Ovary (tissue), 9 donors: Measurements from ENCODE around the gene NOTCH4. TPM values are rescaled to one million over a fixed set of nuclear protein-coding genes. Genes with fewer than 3 reads are reported as not detected.

Experiments
- DNase-seq, 5 donors: peaks; one replicate each; pipeline ENCODE4 v3.0.0-alpha.2; 2019 to 2020
- H3K27ac ChIP-seq, 2 donors: fragments of 200-600 bp; one replicate each; pipeline versions ENCODE4 v1.5.1 to v1.8.0; 2019 to 2022
- H3K27me3 ChIP-seq: fragments of 200-600 bp; one replicate; pipeline ENCODE4 v1.8.0; 2022
- H3K36me3 ChIP-seq: fragments of 200-600 bp; sonication (generic); one replicate; pipeline ENCODE4 v1.5.1; 2019
- H3K4me1 ChIP-seq: one replicate; pipeline ENCODE4 v1.8.1; 2013; ENCODE audit warnings: mild to moderate bottlenecking, moderate library complexity; ENCODE audit not compliant: insufficient read depth
- H3K4me3 ChIP-seq: fragments of 200-600 bp; sonication (generic); one replicate; pipeline ENCODE4 v1.5.1; 2017
- H3K9me3 ChIP-seq, 2 donors: fragments of 200-600 bp in 1 of 2; sonication (generic) in 1 of 2; one replicate each; pipeline versions ENCODE4 v1.5.1 to v1.8.1; 2013 to 2019; ENCODE audit warnings: mild to moderate bottlenecking in 1 of 2, moderate library complexity in 1 of 2
- EP300 ChIP-seq: sonication (generic); formaldehyde crosslinking; IDR thresholded peaks from one replicate; pipeline ENCODE4 v1.6.1; 2017; ENCODE audit warnings: antibody characterized with exemption
- POLR2A ChIP-seq: fragments of 450-650 bp; IDR thresholded peaks from one replicate; pipeline ENCODE4 v1.6.1; 2017; ENCODE audit warnings: antibody characterized with exemption, mild to moderate bottlenecking, moderate library complexity
- WGBS, 3 donors: extraction: QIAGEN DNeasy Blood & Tissue Kit in 1 of 3; methylation state at CpG; one replicate each; pipeline versions ENCODE4 v1.1.5 to v1.1.7; 2013 to 2017; 5-methylcytosine and 5-hydroxymethylcytosine counted together
- intact Hi-C, 4 donors: fragments of 100-400 bp; cut with DNase I; formaldehyde crosslinking; loops; one replicate each; pipeline versions ENCODE4 v1.11.0 to v1.15.1; 2022 to 2023
- polyA plus RNA-seq, 2 donors: library from polyadenylated mRNA; stranded (reverse); fragments of 200-250 nt in 1 of 2; fragments of 350-450 nt in 1 of 2; fragmentation: Illumina TruSeq in 1 of 2; extraction: RNeasy Lipid Tissue Mini Kit (QIAGEN cat#74804) in 1 of 2; gene quantifications; one replicate each; pipeline ENCODE4 v1.2.3, GENCODE V29; 2013 to 2014
- total RNA-seq, 7 donors: library from RNA; depleted of rRNA in 2 of 7; stranded (reverse); fragments of >200 nt in 2 of 7; fragmentation: NEBNext Ultra II Directional in 3 of 7; extraction: Animal tissue kit (Norgen Biotek cat#: 25700) in 3 of 7; gene quantifications; one replicate each; pipeline versions ENCODE4 v1.1.0 to v1.2.4, GENCODE V29; 2016 to 2023
- TF ChIP-seq, protein P1 (sequence below), 3 donors: fragments of 450-650 bp in 2 of 3; fragments of 200-600 bp in 1 of 3; IDR thresholded peaks; one replicate each; pipeline versions ENCODE4 v1.5.1 to v1.8.0; 2016 to 2022; ENCODE audit warnings: antibody characterized with exemption in 3 of 3, mild to moderate bottlenecking in 1 of 3
- donor health status: DM: no; HTN: no; CAD: no; lungs with moderate emphysema.
- donor health status: DM: no; HTN: no; CAD: no.
- donor health status: Bipolar disorder and iron deficiency.
- donor health status: DM: yes; HTN: yes; CAD: no.
- donor health status: DM: no; HTN: no; CAD: no.
- donor health status: DM: yes; HTN: yes; CAD: no.

Gene NOTCH4
- total and polyA plus RNA-seq, 9 donors = 7.2 to 21.2 (median 12.4) TPM

DNA sequence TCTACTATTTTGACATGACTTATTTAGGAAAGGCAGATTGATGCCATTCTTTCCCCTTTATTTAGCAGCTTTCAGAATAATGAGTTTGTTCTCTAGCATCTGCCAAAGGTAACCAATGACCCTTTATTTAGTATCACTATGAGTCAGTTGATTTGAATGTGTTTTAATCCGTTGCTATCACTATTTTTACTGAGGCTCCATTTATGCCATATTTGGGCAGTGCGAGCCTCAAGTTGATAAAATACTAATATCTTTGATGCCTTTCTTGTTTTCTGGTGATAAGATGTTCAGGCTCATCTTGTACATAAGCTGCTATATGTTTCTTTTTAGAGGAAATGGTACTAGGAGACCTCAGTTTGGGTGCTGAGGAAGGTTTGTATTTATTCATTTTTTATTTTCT, 15.6 kb upstream of the NOTCH4 start:
- WGBS, 3 donors = 37 to 59% (median 55%) methylated on average over 2 of the region's 2 CpGs
- intact Hi-C loops = no loop called here

DNA sequence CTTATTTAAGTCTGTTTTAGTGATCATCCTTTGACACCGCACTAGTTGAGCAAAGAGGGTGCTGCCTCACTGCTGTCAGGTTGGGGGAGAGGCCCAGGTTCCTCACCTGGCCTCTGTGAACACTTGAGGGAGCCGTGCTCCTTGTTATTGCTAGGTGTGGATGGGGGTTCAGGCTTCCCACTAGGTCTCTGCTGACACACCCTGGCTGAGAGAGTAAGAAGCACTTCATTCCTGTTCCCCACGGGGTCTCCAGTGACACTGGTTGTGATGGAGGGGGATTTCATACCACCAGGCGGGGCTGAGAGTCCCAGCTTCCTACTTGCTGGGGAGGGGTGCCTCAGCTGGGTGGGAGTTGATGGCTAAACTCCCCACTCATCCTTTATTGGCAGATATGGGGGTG, 11.1 kb upstream of the NOTCH4 start:
- no peak overlapping the region for H3K27ac ChIP-seq
- intact Hi-C loops = no loop called here
- no peaks in the 10 kb centered on the region for H3K4me1 ChIP-seq
- no peaks in the 10 kb centered on the region for H3K36me3 ChIP-seq
- H3K4me3 ChIP-seq = no peak overlapping the region
- H3K9me3 ChIP-seq = no peaks in the 10 kb centered on the region
- no peaks in the 10 kb centered on the region for H3K27me3 ChIP-seq
- WGBS, 3 donors = 41 to 70% (median 58%) methylated on average over 4 of the region's 4 CpGs
- no peak for DNase-seq
- TF ChIP-seq POLR2A (no peak), EP300 (no peak)
- TF ChIP-seq, protein P1, sequence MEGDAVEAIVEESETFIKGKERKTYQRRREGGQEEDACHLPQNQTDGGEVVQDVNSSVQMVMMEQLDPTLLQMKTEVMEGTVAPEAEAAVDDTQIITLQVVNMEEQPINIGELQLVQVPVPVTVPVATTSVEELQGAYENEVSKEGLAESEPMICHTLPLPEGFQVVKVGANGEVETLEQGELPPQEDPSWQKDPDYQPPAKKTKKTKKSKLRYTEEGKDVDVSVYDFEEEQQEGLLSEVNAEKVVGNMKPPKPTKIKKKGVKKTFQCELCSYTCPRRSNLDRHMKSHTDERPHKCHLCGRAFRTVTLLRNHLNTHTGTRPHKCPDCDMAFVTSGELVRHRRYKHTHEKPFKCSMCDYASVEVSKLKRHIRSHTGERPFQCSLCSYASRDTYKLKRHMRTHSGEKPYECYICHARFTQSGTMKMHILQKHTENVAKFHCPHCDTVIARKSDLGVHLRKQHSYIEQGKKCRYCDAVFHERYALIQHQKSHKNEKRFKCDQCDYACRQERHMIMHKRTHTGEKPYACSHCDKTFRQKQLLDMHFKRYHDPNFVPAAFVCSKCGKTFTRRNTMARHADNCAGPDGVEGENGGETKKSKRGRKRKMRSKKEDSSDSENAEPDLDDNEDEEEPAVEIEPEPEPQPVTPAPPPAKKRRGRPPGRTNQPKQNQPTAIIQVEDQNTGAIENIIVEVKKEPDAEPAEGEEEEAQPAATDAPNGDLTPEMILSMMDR (IDR thresholded peaks at IDR 0.05) = no peak

More for the DNA sequence above, 15.6 kb upstream of the NOTCH4 start:
- no peak for DNase-seq
- Histone ChIP-seq H3K36me3 (no peaks in the 10 kb centered on the region), H3K4me3 (no peak overlapping the region), H3K27me3 (no peaks in the 10 kb centered on the region), H3K4me1 (no peaks in the 10 kb centered on the region), H3K9me3 (no peaks in the 10 kb centered on the region), H3K27ac (no peak overlapping the region)
- no peak for TF ChIP-seq EP300
- TF ChIP-seq POLR2A = no peak
- TF ChIP-seq, protein P1 (IDR thresholded peaks at IDR 0.05) = no peak

DNA sequence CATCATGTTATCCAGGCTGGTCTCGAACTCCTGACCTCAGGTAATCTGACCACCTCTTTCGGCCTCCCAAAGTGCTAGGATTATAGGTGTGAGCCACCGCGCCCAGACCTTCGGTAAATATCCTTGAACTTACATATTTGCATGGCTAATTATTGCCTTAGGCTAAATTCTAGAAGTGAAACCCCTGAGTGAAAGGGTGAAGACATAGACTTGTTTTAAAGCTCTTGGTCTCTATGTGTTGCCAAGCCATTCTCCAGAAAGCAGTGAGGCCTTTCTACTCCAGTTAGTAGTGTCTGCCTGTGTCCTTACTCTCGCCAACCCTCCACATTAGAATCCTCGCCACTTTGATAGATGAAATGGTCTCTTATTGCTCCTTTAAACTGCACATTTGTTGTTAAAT, 2.6 kb upstream of the NOTCH4 start:
- 91 to 96% (median 95%) methylated on average over 7 of the region's 7 CpGs for WGBS, 3 donors
- no peak for TF ChIP-seq EP300
- TF ChIP-seq POLR2A = no peak
- TF ChIP-seq, protein P1 (IDR thresholded peaks at IDR 0.05) = no peak

DNA sequence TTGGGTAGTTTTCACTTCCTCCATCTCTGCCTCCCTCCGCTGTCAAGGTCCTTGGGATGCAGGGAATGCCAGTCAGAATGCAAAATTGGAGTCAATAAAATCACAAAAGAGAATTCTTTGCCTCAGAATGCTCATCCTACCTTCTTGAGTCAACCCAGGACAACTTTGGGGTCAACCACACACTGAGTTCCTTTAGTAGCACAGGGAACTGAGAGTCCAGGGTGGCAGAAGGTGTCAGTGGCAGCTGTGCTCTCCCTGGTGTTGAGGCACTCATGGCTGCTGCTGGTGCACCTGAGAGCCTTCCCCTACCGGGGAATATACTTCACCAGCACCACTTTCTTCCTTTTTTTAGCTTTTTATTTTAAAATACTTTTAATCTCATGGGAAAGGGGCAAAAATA, 829 bp upstream of the NOTCH4 start:
- TF ChIP-seq POLR2A (no peak), EP300 (no peak)
- TF ChIP-seq, protein P1 (IDR thresholded peaks at IDR 0.05) = no peak
- Histone ChIP-seq H3K36me3 (no peaks in the 10 kb centered on the region), H3K4me1 (no peaks in the 10 kb centered on the region), H3K27me3 (no peaks in the 10 kb centered on the region), H3K4me3 (no peak overlapping the region), H3K9me3 (no peaks in the 10 kb centered on the region), H3K27ac (no peak overlapping the region)
- intact Hi-C loops = no loop called here
- WGBS, 3 donors = 57 to 76% (median 75%) methylated on average over 2 of the region's 2 CpGs
- DNase-seq = no peak

More for the DNA sequence above, 2.6 kb upstream of the NOTCH4 start:
- Histone ChIP-seq H3K36me3 (no peaks in the 10 kb centered on the region), H3K27ac (no peak overlapping the region), H3K4me3 (no peak overlapping the region), H3K27me3 (no peaks in the 10 kb centered on the region), H3K9me3 (no peaks in the 10 kb centered on the region), H3K4me1 (no peaks in the 10 kb centered on the region)
- no peak for DNase-seq
- intact Hi-C loops = no loop called here
